Testis (tissue), 2 donors: ENCODE data around the gene NR2E1.

ENCODE experiments used
- CTCF ChIP-seq, 3 experiments: fragments of 450-650 bp in 2 of 3; fragments of 200-600 bp in 1 of 3; sonication (generic) in 1 of 3; IDR thresholded peaks; one replicate each; pipeline ENCODE4 v1.5.1; 2016 to 2019; ENCODE audit warnings: antibody characterized with exemption in 3 of 3, mild to moderate bottlenecking in 2 of 3, moderate library complexity in 1 of 3
- POLR2A ChIP-seq: fragments of 450-650 bp; IDR thresholded peaks from one replicate; pipeline ENCODE4 v1.6.1; 2017; ENCODE audit warnings: antibody characterized with exemption, mild to moderate bottlenecking, moderate library complexity

- TF ChIP-seq CTCF (IDR thresholded peaks at IDR 0.05): no peak
- no peak for TF ChIP-seq POLR2A
Observed at GRCh38 chr6:108142240-108142639, 23.6 kb upstream of the NR2E1 start.
